Cardiac fibroblast (primary cell): ENCODE data around the gene LANCL1.

ENCODE experiments used
- DNase-seq, 2 donors: peaks; one replicate each; pipeline versions ENCODE4 v3.0.0 to v3.0.0-alpha.2; 2010; ENCODE audit warnings: low read depth in 2 of 2
- H3K4me3 ChIP-seq, 2 donors: replicated peaks in 1 of 2; 1 replicate in 1 of 2; 2 replicates in 1 of 2; pipeline ENCODE4 v1.5.1; 2011; ENCODE audit warnings: low read depth in 2 of 2, low read length in 2 of 2, mild to moderate bottlenecking in 2 of 2, moderate library complexity in 1 of 2
- TF ChIP-seq, protein P1 (sequence below): IDR thresholded peaks from one replicate; pipeline ENCODE4 v1.5.1; 2011; ENCODE audit warnings: low read depth, mild to moderate bottlenecking, low read length, inconsistent platforms

Gene LANCL1

DNA sequence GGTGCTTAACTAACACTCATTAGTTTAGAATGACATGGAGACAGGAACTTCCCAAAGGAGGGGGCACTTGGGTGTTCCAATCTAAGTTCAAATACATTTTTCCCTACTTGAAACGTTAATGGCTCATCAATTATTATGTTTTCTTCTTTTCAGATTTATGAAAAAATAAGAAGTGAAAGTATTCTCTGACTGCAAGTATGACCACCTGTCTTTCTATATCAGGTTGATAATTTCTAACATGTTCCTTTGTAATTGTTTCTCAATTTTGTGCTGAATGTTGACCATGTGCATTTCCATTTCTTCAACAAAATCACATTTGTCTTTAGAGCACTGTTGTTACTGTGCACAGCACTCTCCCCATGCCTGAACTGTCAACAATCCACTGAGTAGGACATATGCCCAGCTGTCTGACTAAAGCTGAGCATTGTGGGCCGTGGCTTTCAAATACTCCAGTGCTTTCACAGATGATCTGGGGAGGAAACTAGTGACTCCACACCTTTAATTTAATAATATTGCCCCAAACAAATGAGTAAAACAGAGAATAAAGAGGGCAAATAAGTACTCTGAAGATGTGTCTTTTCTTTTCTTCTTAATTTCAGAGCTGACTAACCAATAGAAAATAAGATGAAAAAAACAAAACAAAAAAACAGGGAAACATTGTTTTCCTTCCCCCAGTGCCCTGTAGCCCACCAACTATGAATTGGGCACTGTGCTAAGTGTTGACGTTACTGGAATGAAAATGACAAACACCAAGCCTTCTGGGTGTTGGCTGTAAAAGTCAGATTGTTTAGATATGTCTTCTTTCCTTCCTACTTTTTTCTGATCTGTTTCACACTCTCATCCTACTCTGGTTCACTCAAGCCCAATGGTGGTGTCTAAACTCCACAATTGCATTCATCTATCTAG lies 16.0 kb downstream of the LANCL1 start:
- H3K4me3 ChIP-seq = no peak overlapping the region
- TF ChIP-seq, protein P1, sequence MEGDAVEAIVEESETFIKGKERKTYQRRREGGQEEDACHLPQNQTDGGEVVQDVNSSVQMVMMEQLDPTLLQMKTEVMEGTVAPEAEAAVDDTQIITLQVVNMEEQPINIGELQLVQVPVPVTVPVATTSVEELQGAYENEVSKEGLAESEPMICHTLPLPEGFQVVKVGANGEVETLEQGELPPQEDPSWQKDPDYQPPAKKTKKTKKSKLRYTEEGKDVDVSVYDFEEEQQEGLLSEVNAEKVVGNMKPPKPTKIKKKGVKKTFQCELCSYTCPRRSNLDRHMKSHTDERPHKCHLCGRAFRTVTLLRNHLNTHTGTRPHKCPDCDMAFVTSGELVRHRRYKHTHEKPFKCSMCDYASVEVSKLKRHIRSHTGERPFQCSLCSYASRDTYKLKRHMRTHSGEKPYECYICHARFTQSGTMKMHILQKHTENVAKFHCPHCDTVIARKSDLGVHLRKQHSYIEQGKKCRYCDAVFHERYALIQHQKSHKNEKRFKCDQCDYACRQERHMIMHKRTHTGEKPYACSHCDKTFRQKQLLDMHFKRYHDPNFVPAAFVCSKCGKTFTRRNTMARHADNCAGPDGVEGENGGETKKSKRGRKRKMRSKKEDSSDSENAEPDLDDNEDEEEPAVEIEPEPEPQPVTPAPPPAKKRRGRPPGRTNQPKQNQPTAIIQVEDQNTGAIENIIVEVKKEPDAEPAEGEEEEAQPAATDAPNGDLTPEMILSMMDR = no peak
- DNase-seq = no peak

DNA sequence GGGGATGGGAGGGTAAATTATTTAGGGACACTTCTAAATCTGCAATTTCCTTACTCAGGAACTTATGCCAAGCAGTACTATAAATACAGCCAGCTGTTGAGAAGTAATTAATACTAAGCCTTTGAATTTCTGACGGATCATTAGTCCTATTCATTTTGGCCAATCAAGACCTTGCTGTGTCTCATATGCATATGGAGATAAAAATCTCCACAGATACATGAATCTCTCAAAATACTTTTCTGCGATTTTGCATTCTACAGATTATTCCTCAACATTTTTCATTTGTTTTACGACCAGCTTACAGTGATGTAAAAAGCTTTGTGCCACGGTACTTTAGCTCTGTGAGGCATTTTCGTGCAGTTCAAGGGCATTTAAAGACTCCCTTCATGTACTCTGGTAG lies 16.7 kb downstream of the LANCL1 start:
- no peak overlapping the region for H3K4me3 ChIP-seq
- TF ChIP-seq, protein P1 = no peak
- no peak for DNase-seq

DNA sequence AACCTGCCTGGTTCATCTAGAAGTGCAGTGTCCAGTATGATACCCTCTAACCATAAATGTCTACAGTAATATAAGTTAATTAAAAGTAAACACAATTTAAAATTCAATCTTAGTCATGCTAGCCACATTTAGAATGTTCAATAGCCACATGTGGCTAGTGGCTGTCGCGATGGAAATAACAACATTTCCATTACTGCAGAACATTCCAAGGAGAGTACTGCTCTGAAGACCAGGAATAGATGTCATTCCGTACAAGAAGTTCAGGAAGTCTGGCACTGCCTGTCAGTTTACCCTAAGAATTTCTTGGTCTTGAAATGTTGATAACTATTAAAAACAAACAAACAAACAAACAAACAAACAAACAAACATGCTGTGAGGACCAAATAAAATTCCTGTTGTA lies 17.2 kb downstream of the LANCL1 start:
- no peak for DNase-seq
- TF ChIP-seq, protein P1 = no peak
- H3K4me3 ChIP-seq = no peak overlapping the region

DNA sequence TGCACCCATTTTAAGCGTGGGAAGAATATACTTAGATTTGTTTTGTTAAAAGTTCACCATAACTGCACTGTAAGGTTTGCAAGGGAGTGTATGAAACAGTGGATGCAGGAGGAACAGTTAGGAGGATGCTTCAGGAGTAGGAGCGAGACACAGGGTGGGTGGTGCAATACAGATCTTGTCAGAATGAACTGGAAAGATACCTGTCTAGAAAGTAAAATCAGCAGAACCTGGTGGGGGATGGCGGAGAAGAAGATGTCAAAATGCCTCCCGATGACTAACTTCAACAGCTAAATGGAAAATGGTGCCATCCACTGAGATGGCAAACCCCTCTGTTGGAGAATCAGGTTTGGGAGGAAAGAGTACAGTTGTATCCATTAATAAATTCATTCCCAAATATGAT lies 18.2 kb downstream of the LANCL1 start:
- no peak overlapping the region for H3K4me3 ChIP-seq
- TF ChIP-seq, protein P1 = no peak
- no peak for DNase-seq

DNA sequence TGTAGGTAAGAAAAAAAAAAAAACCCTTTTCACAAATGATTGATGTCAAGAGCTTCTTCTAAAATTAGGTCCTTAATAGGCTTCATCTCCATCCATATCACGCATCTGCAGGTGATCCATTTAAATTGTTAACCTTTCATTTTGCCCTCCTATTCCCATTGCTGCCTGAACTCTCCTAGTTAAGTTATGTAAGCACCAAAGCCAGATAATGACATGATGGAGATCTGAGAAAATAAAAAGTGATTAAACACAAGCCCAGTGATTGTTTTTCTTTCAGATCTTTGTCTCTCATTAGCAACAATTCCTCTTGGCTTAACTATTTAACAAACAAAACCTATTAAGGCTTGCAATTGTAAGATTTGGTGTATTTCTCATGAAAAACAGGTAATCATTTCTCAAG lies 20.0 kb downstream of the LANCL1 start:
- TF ChIP-seq, protein P1 = no peak
- DNase-seq = no peak
- no peak overlapping the region for H3K4me3 ChIP-seq

DNA sequence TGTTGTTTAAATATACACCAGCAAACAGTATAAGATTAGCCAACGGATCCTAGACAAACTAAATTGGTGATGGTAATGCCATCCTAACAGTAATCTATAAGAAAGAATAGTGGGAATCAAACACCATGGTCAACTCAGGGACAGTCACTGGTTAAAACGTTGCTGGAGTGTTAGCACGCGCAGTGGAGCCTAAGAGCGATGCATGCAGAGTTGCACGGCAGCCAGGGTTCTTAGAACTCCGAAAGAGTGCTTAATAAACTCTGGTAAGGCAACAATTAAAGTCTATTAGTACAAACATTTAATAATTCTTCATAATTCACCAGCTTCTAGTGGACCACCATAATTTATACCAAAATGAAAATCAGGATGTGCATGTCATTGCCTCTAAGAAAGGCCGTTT lies 22.2 kb downstream of the LANCL1 start:
- DNase-seq = no peak
- TF ChIP-seq, protein P1 = no peak
- no peak overlapping the region for H3K4me3 ChIP-seq
